Stimulated activated CD4-positive, alpha-beta T cell treated with anti-CD3 and anti-CD28 coated beads, Interleukin-1b, Interleukin-23, amount 100 ng/mL, for 24 hours (primary cell): ENCODE data around the gene AK1.
"Not testable (repeated sequence)": the region's sequence is repeated elsewhere in the genome, so short reads cannot be mapped to it uniquely, and the experiment has no call there.

Experiments used
- DNase-seq, 4 experiments: peaks; one replicate each; pipeline ENCODE4 v3.0.0-alpha.2; 2020; ENCODE audit warnings: low read depth in 4 of 4, low spot score in 1 of 4

Gene AK1

DNA sequence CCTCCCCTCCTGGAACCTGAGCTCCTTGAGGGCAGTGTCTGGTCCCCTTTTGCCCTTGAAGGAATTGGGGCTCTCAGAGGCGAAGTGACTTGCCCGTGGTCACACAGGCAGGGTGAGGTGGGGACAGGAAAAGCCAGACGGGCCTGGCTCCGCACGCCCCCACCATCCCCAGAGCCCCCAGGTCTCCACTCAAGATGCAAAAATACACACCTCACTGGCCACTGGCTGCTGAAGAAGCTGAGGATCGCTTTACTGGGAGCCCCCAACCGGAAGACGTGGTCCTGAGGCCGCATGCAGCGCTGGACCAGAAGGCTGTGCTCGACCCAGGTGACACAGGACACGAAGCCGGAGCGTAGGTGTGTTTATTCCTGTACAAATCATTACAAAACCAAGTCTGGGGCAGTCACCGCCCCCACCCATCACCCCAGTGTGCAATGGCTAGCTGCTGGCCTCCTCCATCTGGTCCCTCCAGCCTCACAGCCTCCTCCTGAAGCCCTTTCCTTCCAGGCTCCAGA, 7.6 kb upstream of the AK1 start:
- DNase-seq = no peak

DNA sequence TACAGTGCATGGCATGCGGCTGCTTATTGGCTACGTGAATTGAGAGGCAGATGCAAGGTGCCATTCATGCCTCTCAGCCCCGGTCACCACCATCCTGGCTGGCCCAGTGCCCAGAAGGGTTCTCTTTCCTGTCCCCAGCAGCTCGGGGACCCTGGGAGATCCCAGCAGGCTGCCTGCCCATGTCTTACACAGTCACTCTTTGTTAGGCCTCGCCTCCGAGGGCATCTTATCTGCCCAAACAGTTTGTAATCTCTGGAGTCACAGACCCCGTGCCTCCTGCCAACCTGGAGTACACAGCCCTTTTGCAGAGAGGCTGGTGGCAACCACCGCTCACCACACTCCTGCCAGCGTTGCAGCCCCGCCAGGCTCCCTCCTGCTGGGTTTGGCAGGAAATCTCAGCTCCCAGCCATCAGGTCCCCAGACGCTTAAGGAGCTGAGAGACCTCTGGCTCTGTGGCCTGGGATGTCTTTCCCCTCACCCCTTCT, 7.0 kb upstream of the AK1 start:
- no peak for DNase-seq

DNA sequence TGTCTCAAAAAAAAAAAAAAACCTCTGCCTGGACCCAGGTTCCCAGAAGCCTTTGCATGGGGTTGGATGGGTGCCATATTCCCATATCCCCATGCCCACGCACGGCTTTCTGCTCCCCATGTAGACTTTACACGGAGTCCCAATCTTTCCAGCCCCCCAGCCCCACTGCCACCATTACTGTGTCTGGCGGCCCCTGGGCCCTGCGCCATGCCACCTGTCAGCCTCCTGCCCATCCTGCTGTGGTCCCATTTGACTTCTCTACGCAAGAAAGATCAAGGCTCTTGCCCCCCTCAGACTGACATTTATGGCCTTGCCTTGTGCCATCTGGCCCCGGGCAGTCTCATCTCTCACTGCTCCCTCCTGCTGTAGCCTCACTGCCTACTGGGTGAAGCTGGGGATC, 6.5 kb upstream of the AK1 start:
- no peak for DNase-seq

DNA sequence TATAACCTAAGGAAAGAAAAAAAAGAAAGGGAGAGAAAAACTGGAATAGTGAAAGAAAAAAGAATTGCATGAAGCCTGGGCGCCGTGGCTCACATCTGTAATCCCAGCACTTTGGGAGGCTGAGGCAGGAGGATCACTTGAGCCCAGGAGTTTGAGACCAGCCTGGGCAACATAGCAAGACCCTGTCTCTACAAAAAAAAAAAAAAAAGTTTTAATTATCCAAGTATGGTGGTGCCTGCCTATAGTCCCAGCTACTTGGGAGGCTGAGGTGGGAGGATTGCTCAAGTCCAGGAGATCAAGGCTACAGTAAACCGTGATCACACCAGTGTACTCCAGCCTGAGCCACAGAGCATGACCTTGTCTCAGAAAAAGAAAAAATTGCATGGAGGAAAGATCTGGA, 4.2 kb upstream of the AK1 start:
- DNase-seq = not testable (repeated sequence)

DNA sequence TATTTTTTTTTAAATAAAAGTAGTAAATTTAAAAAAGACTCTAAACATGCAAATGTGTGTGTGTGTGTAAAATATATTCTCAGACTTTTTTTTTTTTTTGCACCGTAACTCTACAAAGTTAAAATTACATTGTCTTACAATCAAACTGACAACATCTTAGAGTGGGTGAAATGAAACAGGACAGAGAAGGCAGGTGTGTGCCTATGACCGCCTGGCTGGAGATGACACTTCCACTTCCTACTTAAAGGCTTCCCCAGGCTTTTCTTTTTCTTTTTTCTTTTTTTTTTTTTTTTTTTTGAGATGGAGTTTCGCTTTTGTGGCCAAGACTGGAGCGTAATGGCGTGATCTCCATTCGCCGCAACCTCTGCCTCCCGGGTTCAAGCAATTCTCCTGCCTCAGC, 2.7 kb upstream of the AK1 start:
- DNase-seq = no peak

DNA sequence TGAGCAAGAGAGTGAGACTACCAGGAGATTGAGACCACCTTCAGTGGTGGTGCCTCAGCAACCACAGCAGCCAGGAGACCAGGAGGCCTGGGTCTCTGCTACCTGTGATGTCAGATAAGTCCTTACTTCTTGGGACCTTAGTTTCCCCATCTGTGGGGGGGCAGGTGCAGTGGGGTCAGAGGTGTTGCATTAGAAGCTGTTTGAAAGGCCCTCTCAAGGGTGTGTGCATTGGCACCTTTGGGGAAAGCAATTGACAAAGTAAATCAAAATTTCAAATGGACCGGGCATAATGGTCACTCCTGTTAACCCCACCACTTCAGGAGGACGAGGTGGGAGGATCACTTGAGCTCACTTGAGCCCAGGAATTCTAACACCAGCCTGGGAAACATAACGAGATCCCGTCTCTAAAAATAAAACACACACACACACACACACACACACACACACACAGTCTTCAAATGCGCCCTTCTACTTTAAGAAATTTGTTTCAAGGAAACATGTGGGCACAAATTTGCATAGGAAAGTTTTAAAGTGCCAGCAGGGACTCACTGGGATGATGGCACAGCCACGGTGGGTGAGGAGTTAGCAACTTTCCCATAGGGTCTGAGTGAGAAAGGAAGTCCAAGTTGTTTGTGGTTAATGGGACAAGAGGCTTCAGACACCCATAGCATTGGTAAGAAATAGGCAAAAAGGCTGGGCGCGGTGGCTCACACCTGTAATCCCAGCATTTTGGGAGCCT, 1.3 kb upstream of the AK1 start:
- DNase-seq = no peak

DNA sequence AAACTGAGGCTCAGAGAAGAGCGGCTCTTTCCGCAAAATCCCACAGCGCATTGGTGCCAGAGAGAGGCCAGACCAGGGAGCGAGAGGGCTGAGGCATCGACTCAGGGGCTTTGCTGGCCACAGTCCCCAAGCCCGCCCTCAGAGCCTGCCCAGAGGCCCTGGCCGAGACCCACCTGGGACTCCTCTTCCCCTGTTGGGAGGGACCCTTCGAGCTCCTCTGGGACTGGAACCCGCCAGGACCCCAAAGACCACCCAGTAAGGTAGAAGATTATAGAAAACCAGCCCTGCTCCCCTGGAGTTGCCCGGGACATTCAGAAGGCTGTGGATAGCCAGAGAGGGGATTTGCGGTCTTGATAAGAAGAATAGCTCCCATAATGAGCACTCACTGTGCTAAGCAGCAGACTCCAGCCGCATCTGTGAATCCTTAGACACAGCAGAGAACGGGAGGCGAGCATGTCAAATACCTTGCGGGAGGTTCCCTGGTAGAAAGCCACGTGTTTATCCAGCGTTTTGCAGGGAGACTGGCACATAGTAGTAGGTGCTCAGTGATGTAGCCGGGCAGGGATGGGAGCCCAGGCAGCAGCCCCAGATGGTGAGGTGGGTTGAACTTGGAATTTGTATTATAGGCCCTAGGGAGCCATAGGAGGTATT, 651 bp upstream of the AK1 start:
- no peak for DNase-seq

DNA sequence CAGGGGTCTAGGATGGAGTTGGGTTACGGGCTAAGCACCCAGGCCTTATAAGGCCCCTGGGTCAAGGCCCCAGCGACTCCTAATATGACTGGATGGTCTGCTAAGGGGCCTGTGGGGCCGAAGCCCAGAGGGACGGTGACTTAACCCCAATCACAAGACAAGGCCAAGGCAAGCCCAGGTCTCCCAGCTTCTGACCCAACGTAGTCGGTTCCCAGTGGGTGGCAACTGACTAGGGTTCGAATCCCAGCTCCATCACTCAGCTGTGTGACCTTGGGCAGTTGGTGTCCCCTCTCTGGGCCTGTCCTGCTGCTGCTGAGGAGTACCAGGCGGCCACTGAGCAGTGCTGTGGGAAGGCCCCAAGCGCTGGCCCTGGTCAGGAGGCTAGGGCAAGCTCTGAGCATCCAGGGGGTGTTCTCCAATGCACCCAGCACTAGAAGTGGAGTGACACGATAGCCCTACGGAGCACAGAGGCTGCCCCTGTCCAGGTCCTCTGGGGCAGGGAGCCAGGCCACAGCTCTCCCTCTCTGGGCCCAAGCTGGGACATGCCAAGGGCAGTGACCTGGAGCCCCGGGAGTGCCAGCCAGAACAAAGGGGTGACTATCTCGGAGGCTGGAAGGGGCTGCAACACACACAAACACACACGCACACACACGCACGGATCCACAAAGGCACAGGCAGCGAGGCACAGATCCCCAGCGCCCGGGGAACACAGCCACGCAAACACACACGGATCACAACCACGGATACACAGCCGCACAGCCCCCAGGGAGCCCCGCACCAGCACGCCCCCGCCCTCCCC, 512 bp downstream of the AK1 start:
- DNase-seq = no peak

DNA sequence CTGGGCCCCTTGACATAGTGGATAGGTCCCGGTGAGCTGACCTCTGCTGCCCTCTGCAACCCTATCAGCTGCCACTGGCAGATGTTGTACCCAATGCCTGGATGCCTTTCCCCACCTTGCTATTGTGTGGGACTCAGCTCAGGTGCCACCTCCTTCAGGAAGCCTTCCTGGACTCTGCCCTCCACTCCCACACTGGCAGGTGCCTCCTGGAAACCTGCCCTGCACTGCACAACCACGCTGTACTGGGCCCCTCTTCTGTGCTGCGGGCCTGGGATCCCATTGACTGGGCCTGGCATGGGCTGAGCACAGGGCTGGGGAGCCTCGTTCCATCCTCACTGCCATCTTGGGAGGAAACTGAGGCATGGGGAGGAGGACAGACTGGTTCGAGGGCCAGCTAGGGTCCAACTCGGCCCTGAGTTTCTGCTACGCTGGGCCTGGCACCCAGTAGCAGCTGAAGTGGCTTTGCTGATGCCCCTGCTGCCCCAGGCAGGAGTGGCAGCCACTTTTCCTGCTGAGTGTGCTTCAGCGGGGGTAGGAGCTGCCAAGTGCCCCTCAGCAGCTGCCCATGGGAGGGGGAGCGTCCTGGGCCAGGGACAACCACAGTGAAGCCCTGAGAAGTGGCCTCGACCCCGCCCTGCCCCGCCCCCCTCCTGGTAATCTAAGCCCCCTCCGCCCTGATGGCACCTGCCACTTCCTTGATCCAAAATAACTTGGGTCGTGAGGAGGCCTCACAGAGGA, 1.3 kb downstream of the AK1 start:
- no peak for DNase-seq

DNA sequence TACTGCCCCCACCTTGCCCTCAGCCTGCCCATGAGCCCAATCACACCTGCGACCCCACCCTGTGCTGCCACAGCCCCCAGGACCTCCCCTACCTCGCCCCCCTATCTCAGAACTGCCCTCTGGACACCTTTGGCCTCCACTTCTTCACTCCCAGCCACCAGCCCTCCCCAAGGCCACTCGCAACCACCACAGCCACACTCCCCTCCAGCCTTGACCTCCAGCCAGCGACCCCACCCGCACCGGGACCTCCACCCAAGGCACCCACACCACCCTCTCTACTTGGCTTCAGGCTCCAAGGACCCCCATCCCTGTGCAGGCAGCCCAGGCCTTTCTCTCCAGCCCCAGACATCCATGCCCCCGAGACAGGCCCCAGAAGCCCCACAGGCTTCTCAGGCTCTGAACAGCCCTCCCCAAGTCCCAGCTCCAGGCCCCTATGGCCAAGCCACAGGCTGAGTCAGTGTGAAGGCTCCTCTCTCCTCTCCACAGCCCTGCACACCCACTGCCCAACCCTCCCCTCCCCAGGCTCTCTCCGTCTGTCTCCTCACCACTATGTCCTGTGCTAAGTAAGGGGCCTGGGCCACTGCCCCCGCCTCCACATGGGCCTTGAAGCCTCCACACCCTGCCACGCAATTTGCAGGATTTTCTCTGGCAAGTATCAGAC, 2.0 kb downstream of the AK1 start:
- DNase-seq = no peak

DNA sequence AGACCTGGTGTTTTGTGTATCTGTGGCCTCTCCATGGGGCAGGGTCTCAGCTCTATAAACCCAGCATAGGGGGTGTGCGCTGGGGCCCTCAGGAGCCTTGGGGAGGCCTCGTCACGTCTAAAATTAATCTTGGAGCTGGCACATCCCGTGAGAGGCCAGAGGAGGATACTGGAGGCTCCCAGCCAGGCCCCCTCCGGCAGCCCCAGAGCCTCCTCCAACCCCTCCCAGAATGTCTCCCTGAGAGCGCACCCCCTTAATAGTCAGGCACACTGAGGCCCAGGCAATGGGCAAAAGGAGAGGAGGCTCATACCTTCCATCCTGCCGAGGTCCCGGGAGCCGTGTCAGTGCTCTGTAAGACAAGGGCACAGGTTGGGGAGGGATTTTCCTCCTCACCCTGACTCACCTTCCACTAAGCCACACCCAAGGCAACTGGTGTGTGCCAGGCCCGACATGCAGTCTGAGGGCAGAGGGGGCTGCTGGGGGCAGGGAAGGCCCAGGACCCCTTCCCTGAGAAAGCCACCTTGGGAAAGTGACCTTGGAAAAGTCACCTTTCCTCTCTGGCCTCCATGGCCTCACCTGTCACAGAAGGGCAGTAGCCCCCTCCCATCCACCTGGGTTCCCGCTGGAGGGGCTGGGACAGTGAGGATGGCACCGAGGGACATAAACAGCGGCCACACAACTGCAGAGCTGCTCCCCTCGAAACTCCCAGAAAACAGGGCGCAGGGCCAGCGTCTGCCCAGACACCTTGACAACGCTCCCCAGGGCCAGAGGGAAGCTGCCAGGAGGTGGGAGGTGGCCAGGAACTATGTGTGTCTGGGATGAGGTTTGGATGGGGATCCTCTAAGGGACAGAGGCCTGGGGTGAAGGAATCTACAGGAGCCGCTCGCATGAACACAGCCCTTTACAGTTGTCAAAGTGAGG, 2.9 kb downstream of the AK1 start:
- no peak for DNase-seq

DNA sequence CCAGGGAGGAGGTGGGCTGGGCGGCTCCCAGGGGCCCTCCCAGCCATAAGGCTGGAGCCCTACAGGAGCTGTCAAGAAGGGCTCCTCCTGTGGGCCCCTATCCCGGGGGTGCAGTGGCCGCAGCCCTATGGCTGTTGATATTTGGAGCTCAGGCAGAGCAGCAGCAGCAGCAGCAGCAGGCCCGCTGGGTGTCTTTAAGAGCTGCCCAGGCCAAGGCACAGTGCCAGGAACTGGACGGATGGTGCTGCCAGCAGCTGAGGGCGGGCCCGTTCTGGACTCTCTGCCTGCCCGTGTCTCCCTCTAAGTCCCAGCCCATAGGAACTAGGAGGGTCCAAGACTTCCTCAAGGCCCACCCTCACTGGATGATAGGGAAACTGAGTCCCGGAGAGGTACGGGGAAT, 3.6 kb downstream of the AK1 start:
- DNase-seq = no peak

DNA sequence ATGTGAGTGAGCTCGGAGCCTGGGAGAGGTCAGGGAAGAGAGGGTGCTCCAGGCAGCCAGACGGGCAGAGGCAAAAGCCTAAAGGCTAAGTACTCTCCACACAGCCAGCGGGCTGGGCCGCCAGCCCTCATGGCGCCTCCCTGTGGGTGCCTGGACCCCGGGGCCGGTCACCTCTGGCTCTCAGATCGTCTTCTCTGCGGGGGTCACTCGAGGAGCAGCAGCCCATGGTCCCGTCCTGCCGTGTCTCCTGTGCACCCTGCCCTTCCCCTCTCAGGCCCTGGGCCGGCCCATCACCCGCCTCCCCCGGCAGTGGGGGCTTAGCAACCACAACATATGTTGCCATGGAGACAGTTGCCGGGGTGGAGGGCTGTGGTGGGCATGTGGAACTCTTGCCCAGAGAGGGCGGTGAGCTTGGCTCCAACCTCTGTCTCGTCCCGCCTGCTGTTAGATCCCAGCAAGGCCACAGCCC, 4.2 kb downstream of the AK1 start:
- no peak for DNase-seq

DNA sequence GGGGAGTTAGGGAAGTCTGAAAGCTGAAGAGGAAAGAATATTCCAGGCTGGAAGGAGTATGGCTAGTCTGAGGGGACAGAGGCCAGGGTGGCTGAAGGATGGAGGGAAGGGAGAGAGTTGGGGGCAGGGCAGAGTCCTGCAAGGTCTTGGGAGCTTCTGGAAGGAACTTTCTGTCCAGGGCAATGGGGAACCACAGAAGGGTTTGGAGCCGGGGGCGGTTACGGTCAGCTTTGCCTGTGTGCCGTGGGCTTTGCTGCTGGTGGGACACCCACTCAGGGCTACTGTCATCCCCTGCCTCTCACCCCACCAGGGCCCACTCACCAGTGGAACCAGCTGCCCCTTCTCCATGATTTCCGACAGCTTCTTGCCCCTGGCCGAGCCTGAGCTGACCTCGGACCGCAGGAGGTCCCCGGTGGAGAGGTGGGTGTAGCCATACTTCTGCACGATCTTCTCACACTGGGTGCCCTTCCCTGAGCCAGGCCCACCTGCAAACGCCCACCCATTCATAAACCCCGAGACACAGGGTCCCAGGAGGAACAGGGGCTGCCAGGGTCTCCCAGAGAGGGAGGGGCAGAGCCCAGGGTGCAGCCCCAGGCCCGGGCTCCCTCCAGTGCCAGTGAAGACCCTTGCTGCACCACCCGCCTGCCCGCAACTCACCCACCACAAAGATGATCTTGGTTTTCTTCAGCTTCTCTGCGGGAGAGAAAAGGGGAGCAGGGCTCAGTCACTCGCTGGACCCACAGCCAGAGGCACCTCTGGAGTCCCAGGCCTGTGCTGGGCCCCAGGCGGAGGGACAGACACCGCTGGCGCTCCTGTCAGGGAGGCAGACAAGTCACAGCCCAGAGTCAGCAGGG, 4.9 kb downstream of the AK1 start:
- DNase-seq = no peak

DNA sequence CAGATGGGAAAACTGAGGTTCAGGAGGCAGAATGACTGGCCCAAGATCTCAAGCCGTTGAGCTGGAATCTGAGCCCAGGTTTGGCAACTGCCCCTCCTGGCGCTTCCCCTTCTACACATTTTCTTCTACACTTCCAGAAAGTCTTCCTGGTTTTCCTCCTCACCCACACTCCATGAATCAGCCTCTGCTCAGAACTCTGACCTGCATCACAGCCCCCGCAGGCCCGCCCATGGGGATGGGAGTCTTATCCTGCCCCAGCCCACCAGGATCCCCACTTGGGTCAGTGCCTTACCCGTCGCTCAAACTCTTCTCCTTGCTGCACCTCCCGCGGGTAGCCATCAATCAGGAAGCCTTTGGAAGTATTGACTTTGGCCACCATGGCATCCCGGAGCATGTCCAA, 5.9 kb downstream of the AK1 start:
- DNase-seq = no peak

DNA sequence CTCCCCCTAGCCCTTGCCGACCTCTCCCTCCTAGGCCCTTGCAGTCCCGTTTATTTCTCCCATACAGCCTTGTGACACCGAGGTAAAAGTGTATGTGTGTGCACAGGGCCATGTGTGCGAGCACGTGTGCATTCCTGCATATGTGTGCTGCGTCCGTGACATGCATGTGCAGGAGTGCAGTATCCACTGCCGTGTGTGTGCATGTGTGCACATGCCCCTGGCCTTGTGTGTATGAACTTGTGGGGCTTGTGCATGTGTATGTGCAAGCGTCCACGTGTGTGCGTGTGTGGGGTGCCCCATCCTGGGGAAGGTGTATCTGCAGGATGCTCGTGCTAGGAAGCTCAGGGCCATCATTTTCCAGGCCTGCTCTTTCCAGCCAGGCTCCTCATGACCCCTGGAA, 6.6 kb downstream of the AK1 start:
- DNase-seq = no peak

DNA sequence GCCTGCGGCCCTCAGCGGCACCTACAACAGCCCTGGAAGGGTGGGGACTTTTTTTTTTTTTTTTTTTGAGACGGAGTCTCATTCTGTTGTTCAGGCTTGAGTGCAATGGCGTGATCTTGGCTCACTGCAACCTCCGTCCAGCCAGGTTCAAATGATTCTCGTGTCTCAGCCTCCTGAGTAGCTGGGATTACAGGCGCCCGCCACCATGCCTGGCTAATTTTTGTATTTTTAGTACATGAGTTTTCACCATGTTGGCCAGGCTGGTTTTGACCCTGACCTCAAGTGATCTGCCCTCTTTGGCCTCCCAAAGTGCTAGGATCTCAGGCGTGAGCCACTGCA, 7.4 kb downstream of the AK1 start:
- not testable (repeated sequence) for DNase-seq

DNA sequence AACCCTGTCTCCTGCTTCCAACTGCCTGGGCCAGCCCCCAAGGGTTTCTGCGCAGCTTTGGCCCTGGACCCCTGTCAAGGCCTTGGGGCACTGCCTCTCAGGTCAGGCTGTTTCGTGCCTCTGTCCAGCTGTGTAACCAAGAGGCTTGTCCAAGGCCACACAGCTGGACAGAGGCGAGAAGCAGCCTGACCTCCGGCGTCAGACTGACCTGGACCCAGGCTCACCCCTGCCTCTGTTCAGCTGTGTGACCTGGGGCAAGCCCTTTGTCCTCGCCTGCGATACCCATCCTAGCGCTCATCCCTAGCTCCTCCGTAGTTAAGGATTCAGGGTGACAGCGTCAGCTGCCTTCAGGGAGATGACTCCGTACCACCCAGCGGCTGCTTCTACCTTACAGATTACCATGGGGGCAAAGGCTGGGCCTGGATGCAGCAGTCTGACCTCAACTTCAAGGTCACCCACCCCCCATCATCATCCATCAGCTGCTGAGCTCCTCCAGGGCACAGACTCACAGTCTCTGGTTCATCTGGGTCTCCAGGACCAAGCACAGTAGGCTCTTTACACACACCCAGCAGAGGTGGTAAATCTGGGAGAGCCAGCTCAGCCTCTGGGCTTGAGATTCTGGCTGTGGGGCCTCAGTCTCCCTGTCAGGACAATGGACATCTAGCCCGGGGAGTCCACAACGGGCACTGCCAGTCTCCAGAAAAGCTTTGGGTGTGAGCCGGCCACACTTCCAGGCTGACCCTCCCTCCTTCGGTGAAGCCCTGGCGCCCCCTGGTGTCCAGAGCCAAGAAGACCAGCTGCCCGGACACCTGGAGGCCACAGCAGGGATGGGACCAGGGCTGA, 7.9 kb downstream of the AK1 start:
- DNase-seq = peak; percentile 65 to 82 (median 68)
